ENCODE measurements around the gene GLS2.
A peak's percentile ranks its signal among the peaks of the same experiment; 100 is the strongest.

GLS2 gene

GRCh38 chr12:56468216-56469006, 19.6 kb downstream of the GLS2 start, which contains the start of gene SPRYD4:
Gene SPRYD4 (plus strand): TSS chr12:56468578. CDS start chr12:56468592, 14 bp downstream.
- Histone ChIP-seq H3K36me3 (ENCODE audit: control insufficient read depth in 1 of 2, insufficient read depth in 2 of 2, low read depth in 1 of 2, low read length in 2 of 2) (peaks cover 9 to 28% of the 10 kb centered on the region in 2 experiments), H3K9ac (ENCODE audit: low read length) (peak within 1 kb of the TSS; percentile 94), H3K9me3 (ENCODE audit: control insufficient read depth, low read length) (no peaks in the 10 kb centered on the region), H3K4me2 (ENCODE audit: low read length, poor library complexity, severe bottlenecking) (peak within 1 kb of the TSS; percentile 92), H2BK15ac (ENCODE audit: low read depth, poor library complexity, severe bottlenecking) (no peak within 1 kb of the TSS), H2AK5ac (ENCODE audit: low read length, severe bottlenecking) (peak within 1 kb of the TSS; percentile 36), H3K23ac (ENCODE audit: low read length in 2 of 2) (peak within 1 kb of the TSS in 1 of 2 experiments; percentile 86), H3K18ac (ENCODE audit: low read depth in 1 of 2, low read length in 2 of 2) (no peak within 1 kb of the TSS), H3K4me1 (ENCODE audit: control insufficient read depth, insufficient read depth, low read depth, low read length) (peaks cover 8% of the 10 kb centered on the region), H3K4me3 (ENCODE audit: insufficient read depth in 1 of 2, low read depth in 1 of 2, low read length in 2 of 2) (peak within 1 kb of the TSS; percentile 64 to 87), H2AFZ (ENCODE audit: low read depth, low read length) (peak within 1 kb of the TSS; percentile 58), H2BK5ac (ENCODE audit: low read depth, low read length, poor library complexity, severe bottlenecking) (peak within 1 kb of the TSS; percentile 90), H3K79me1 (replicated peaks; ENCODE audit: low read length, poor library complexity, severe bottlenecking) (peaks cover 18% of the 10 kb centered on the region), H2BK120ac (ENCODE audit: low read depth, low read length) (peak within 1 kb of the TSS; percentile 80), H3K27me3 (ENCODE audit: control insufficient read depth in 1 of 2, insufficient read depth in 1 of 2, low read length in 2 of 2) (no peaks in the 10 kb centered on the region), H2BK12ac (ENCODE audit: low read length in 2 of 2) (peak within 1 kb of the TSS in 1 of 2 experiments; percentile 59), H3K4ac (ENCODE audit: low read depth in 1 of 2, low read length in 2 of 2) (peak within 1 kb of the TSS; percentile 39 to 90), H3K14ac (ENCODE audit: low read length in 2 of 2) (peak within 1 kb of the TSS in 1 of 2 experiments; percentile 55), H4K91ac (ENCODE audit: low read length) (peak within 1 kb of the TSS; percentile 30), H3K27ac (ENCODE audit: low read length, poor library complexity, severe bottlenecking) (peak within 1 kb of the TSS; percentile 73), H4K8ac (ENCODE audit: low read length) (peak within 1 kb of the TSS; percentile 88)
- peak; percentile 93 for DNase-seq
- 1% methylated on average over 43 of the region's 43 CpGs for WGBS

GRCh38 chr12:56462565-56462964, 25.4 kb downstream of the GLS2 start:
- H4K8ac ChIP-seq (ENCODE audit: low read length), result no peak overlapping the region
- DNase-seq, result no peak

GRCh38 chr12:56461235-56462159, 26.5 kb downstream of the GLS2 start:
- Histone ChIP-seq H4K8ac (ENCODE audit: low read length) (no peak overlapping the region), H3K36me3 (ENCODE audit: control insufficient read depth in 1 of 2, insufficient read depth in 2 of 2, low read depth in 1 of 2, low read length in 2 of 2) (no peaks in the 10 kb centered on the region), H2BK12ac (ENCODE audit: low read length in 2 of 2) (no peak overlapping the region), H2BK15ac (ENCODE audit: low read depth, poor library complexity, severe bottlenecking) (no peak overlapping the region), H2BK120ac (ENCODE audit: low read depth, low read length) (no peak overlapping the region), H4K91ac (ENCODE audit: low read length) (no peak overlapping the region), H3K18ac (ENCODE audit: low read depth in 1 of 2, low read length in 2 of 2) (no peak overlapping the region), H2BK5ac (ENCODE audit: low read depth, low read length, poor library complexity, severe bottlenecking) (no peak overlapping the region), H3K4me2 (ENCODE audit: low read length, poor library complexity, severe bottlenecking) (no peak overlapping the region), H3K79me1 (replicated peaks; ENCODE audit: low read length, poor library complexity, severe bottlenecking) (no peaks in the 10 kb centered on the region), H3K4me3 (ENCODE audit: insufficient read depth in 1 of 2, low read depth in 1 of 2, low read length in 2 of 2) (no peak overlapping the region), H3K27me3 (ENCODE audit: control insufficient read depth in 1 of 2, insufficient read depth in 1 of 2, low read length in 2 of 2) (no peaks in the 10 kb centered on the region), H3K4ac (ENCODE audit: low read depth in 1 of 2, low read length in 2 of 2) (no peak overlapping the region), H3K27ac (ENCODE audit: low read length, poor library complexity, severe bottlenecking) (peak overlapping the region; percentile 55), H3K4me1 (ENCODE audit: control insufficient read depth, insufficient read depth, low read depth, low read length) (peaks cover 11% of the 10 kb centered on the region), H3K9ac (ENCODE audit: low read length) (peak overlapping the region; percentile 47), H3K9me3 (ENCODE audit: control insufficient read depth, low read length) (no peaks in the 10 kb centered on the region), H2AFZ (ENCODE audit: low read depth, low read length) (no peak overlapping the region), H3K23ac (ENCODE audit: low read length in 2 of 2) (no peak overlapping the region), H3K14ac (ENCODE audit: low read length in 2 of 2) (no peak overlapping the region), H2AK5ac (ENCODE audit: low read length, severe bottlenecking) (peak overlapping the region; percentile 10)
- WGBS, result 90% methylated on average over 8 of the region's 11 CpGs
- peak; percentile 25 for DNase-seq

More at GRCh38 chr12:56462565-56462964, 25.4 kb downstream of the GLS2 start:
- peaks cover 11% of the 10 kb centered on the region for H3K4me1 ChIP-seq (ENCODE audit: control insufficient read depth, insufficient read depth, low read depth, low read length)
- H2AFZ ChIP-seq (ENCODE audit: low read depth, low read length), result no peak overlapping the region
- H2BK15ac ChIP-seq (ENCODE audit: low read depth, poor library complexity, severe bottlenecking), result no peak overlapping the region
- H2BK12ac ChIP-seq (ENCODE audit: low read length in 2 of 2), result peak overlapping the region in 1 of 2 experiments; percentile 71
- H3K27ac ChIP-seq (ENCODE audit: low read length, poor library complexity, severe bottlenecking), result no peak overlapping the region
- H3K4me3 ChIP-seq (ENCODE audit: insufficient read depth in 1 of 2, low read depth in 1 of 2, low read length in 2 of 2), result no peak overlapping the region
- H3K79me1 ChIP-seq (replicated peaks; ENCODE audit: low read length, poor library complexity, severe bottlenecking), result no peaks in the 10 kb centered on the region
- H3K9ac ChIP-seq (ENCODE audit: low read length), result peak overlapping the region; percentile 73
- H3K27me3 ChIP-seq (ENCODE audit: control insufficient read depth in 1 of 2, insufficient read depth in 1 of 2, low read length in 2 of 2), result no peaks in the 10 kb centered on the region
- H3K9me3 ChIP-seq (ENCODE audit: control insufficient read depth, low read length), result no peaks in the 10 kb centered on the region
- H2BK120ac ChIP-seq (ENCODE audit: low read depth, low read length), result no peak overlapping the region
- H2AK5ac ChIP-seq (ENCODE audit: low read length, severe bottlenecking), result peak overlapping the region; percentile 26
- H2BK5ac ChIP-seq (ENCODE audit: low read depth, low read length, poor library complexity, severe bottlenecking), result no peak overlapping the region
- H3K4me2 ChIP-seq (ENCODE audit: low read length, poor library complexity, severe bottlenecking), result no peak overlapping the region
- no peak overlapping the region for H3K18ac ChIP-seq (ENCODE audit: low read depth in 1 of 2, low read length in 2 of 2)
- H3K23ac ChIP-seq (ENCODE audit: low read length in 2 of 2), result no peak overlapping the region
- H3K36me3 ChIP-seq (ENCODE audit: control insufficient read depth in 1 of 2, insufficient read depth in 2 of 2, low read depth in 1 of 2, low read length in 2 of 2), result no peaks in the 10 kb centered on the region
- no peak overlapping the region for H3K4ac ChIP-seq (ENCODE audit: low read depth in 1 of 2, low read length in 2 of 2)
- H4K91ac ChIP-seq (ENCODE audit: low read length), result no peak overlapping the region
- no peak overlapping the region for H3K14ac ChIP-seq (ENCODE audit: low read length in 2 of 2)

GRCh38 chr12:56457817-56458216, 30.1 kb downstream of the GLS2 start:
- DNase-seq, result no peak
- peaks cover 11% of the 10 kb centered on the region for H3K4me1 ChIP-seq (ENCODE audit: control insufficient read depth, insufficient read depth, low read depth, low read length)
- H2BK15ac ChIP-seq (ENCODE audit: low read depth, poor library complexity, severe bottlenecking), result no peak overlapping the region
- no peak overlapping the region for H3K23ac ChIP-seq (ENCODE audit: low read length in 2 of 2)
- H3K4me3 ChIP-seq (ENCODE audit: insufficient read depth in 1 of 2, low read depth in 1 of 2, low read length in 2 of 2), result no peak overlapping the region
- no peaks in the 10 kb centered on the region for H3K79me1 ChIP-seq (replicated peaks; ENCODE audit: low read length, poor library complexity, severe bottlenecking)
- H2BK12ac ChIP-seq (ENCODE audit: low read length in 2 of 2), result no peak overlapping the region
- no peak overlapping the region for H2BK120ac ChIP-seq (ENCODE audit: low read depth, low read length)
- no peak overlapping the region for H3K27ac ChIP-seq (ENCODE audit: low read length, poor library complexity, severe bottlenecking)
- H3K9me3 ChIP-seq (ENCODE audit: control insufficient read depth, low read length), result no peaks in the 10 kb centered on the region
- H4K8ac ChIP-seq (ENCODE audit: low read length), result no peak overlapping the region
- WGBS, result 86% methylated on average over 4 of the region's 4 CpGs
- H3K4ac ChIP-seq (ENCODE audit: low read depth in 1 of 2, low read length in 2 of 2), result no peak overlapping the region
- no peak overlapping the region for H2AK5ac ChIP-seq (ENCODE audit: low read length, severe bottlenecking)
- H3K27me3 ChIP-seq (ENCODE audit: control insufficient read depth in 1 of 2, insufficient read depth in 1 of 2, low read length in 2 of 2), result peaks cover 10 to 19% of the 10 kb centered on the region in 2 experiments
- no peak overlapping the region for H3K18ac ChIP-seq (ENCODE audit: low read depth in 1 of 2, low read length in 2 of 2)
- no peak overlapping the region for H3K4me2 ChIP-seq (ENCODE audit: low read length, poor library complexity, severe bottlenecking)
- H2BK5ac ChIP-seq (ENCODE audit: low read depth, low read length, poor library complexity, severe bottlenecking), result no peak overlapping the region
- H4K91ac ChIP-seq (ENCODE audit: low read length), result no peak overlapping the region
- H2AFZ ChIP-seq (ENCODE audit: low read depth, low read length), result no peak overlapping the region
- no peaks in the 10 kb centered on the region for H3K36me3 ChIP-seq (ENCODE audit: control insufficient read depth in 1 of 2, insufficient read depth in 2 of 2, low read depth in 1 of 2, low read length in 2 of 2)
- no peak overlapping the region for H3K9ac ChIP-seq (ENCODE audit: low read length)
- no peak overlapping the region for H3K14ac ChIP-seq (ENCODE audit: low read length in 2 of 2)
